Naive thymus-derived CD4-positive, alpha-beta T cell (primary cell): ENCODE results near the gene EXOSC2. TPM values are rescaled to one million over a fixed set of nuclear protein-coding genes. Genes with fewer than 3 reads are reported as not detected.

ENCODE experiments used
- ATAC-seq: fragments of 150-1000 bp; cut with Tn5 transposase; 2 replicates; pipeline ENCODE4 v1.10.0; 2021; ENCODE audit warnings: mild to moderate bottlenecking, moderate library complexity
- CTCF ChIA-PET: fragments of 350-600 bp; sonication (Branson Sonifier 250); formaldehyde crosslinking; loops from one replicate; lab custom pipeline; 2021; ENCODE audit warnings: antibody characterized with exemption; lab: Charles Lee
- POLR2A ChIA-PET: fragments of 350-600 bp; sonication (Branson Sonifier 250); formaldehyde crosslinking; loops from one replicate; lab custom pipeline; 2021; ENCODE audit warnings: antibody characterized with exemption, inconsistent platforms; lab: Charles Lee
- DNase-seq, 9 donors: peaks; one replicate each; pipeline versions ENCODE4 v3.0.0 to v3.0.0-alpha.2; 2020 to 2022; ENCODE audit warnings: mixed read lengths in 1 of 9
- H3K27ac ChIP-seq: one replicate; pipeline ENCODE4 v1.7.0; 2013; ENCODE audit warnings: mild to moderate bottlenecking, low read depth, low read length, moderate library complexity
- H3K27me3 ChIP-seq, 2 donors: one replicate each; pipeline ENCODE4 v1.7.0; 2013; ENCODE audit warnings: low read length in 2 of 2, mild to moderate bottlenecking in 2 of 2, moderate library complexity in 2 of 2; ENCODE audit not compliant: control insufficient read depth in 2 of 2, insufficient read depth in 2 of 2
- H3K36me3 ChIP-seq, 3 experiments: 1 replicate in 2 of 3; 2 replicates in 1 of 3; pipeline ENCODE4 v1.7.0; 2013; ENCODE audit warnings: low read length in 3 of 3, mild to moderate bottlenecking in 3 of 3, moderate library complexity in 1 of 3; ENCODE audit not compliant: insufficient read depth in 3 of 3, control insufficient read depth in 2 of 3
- H3K4me1 ChIP-seq, 2 donors: one replicate each; pipeline ENCODE4 v1.7.0; 2013; ENCODE audit warnings: low read length in 2 of 2, mild to moderate bottlenecking in 2 of 2, moderate library complexity in 1 of 2; ENCODE audit not compliant: control insufficient read depth in 2 of 2, insufficient read depth in 2 of 2
- H3K4me3 ChIP-seq: 2 replicates; pipeline ENCODE4 v1.7.0; 2013; ENCODE audit warnings: mild to moderate bottlenecking, low read length
- H3K9me3 ChIP-seq, 3 experiments: 1 replicate in 2 of 3; 2 replicates in 1 of 3; pipeline ENCODE4 v1.7.0; 2013; ENCODE audit warnings: low read length in 3 of 3; ENCODE audit not compliant: control insufficient read depth in 2 of 3
- H3K27ac Mint-ChIP-seq, 9 donors: one replicate each; pipeline ENCODE4 v1.8.0; 2020 to 2022; ENCODE audit warnings: mixed read lengths in 9 of 9, mild to moderate bottlenecking in 8 of 9, moderate library complexity in 5 of 9, inconsistent platforms in 2 of 9
- H3K27me3 Mint-ChIP-seq, 5 donors: one replicate each; pipeline ENCODE4 v1.8.0; 2021 to 2022; ENCODE audit warnings: mixed read lengths in 5 of 5, mild to moderate bottlenecking in 1 of 5
- H3K36me3 Mint-ChIP-seq, 5 donors: one replicate each; pipeline ENCODE4 v1.8.0; 2020 to 2022; ENCODE audit warnings: mixed read lengths in 5 of 5, mild to moderate bottlenecking in 3 of 5, inconsistent platforms in 1 of 5
- H3K4me1 Mint-ChIP-seq, 7 donors: one replicate each; pipeline ENCODE4 v1.8.0; 2020 to 2022; ENCODE audit warnings: mixed read lengths in 7 of 7, mild to moderate bottlenecking in 3 of 7, inconsistent platforms in 1 of 7
- H3K4me3 Mint-ChIP-seq, 10 donors: one replicate each; pipeline ENCODE4 v1.8.0; 2020 to 2022; ENCODE audit warnings: mild to moderate bottlenecking in 10 of 10, mixed read lengths in 10 of 10, moderate library complexity in 6 of 10, inconsistent platforms in 2 of 10
- H3K9me3 Mint-ChIP-seq, 11 donors: one replicate each; pipeline ENCODE4 v1.8.0; 2020 to 2022; ENCODE audit warnings: mixed read lengths in 11 of 11, mild to moderate bottlenecking in 4 of 11, inconsistent platforms in 1 of 11, moderate library complexity in 1 of 11
- intact Hi-C, 2 donors: fragments of 100-400 bp; cut with micrococcal nuclease; formaldehyde crosslinking; loops; one replicate each; pipeline ENCODE4 v1.15.1; 2023
- polyA plus RNA-seq, 2 donors: library from polyadenylated mRNA; unstranded; fragments of 300-500 nt; fragmentation: Illumina TruSeq; gene quantifications; one replicate each; pipeline ENCODE4 v1.2.3, GENCODE V29; 2021
- total RNA-seq, 6 experiments: library from RNA in 5 of 6; stranded (reverse) in 5 of 6; gene quantifications; 1 replicate in 5 of 6; 2 replicates in 1 of 6; pipeline ENCODE4 v1.2.3 and lab custom pipeline; 2021 to 2026

Gene EXOSC2
- total and polyA plus RNA-seq, 7 experiments from 2014 or later: 31.4 to 60.7 (median 57.3) TPM

DNA sequence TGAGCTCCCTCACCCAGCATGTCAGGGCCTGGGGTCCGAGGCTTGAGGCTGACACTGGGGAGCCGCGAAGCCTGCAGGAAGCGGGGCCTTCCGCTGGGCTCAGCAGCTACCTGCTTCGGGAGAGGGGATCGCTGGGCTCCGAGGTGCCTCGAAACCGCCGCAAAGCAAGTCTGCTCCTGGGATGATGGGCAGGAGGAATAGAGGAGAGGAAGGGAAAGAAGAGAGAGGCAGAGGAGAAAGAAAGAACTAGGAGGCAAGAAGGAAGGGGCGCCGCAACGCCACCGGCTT lies 30.7 kb upstream of the EXOSC2 start:
- H3K27ac Mint-ChIP-seq: peak overlapping the region in 1 of 9 donors; percentile 82
- H3K4me3 Mint-ChIP-seq: peak overlapping the region in 9 of 10 donors; percentile 62 to 91 (median 74)
- Histone ChIP-seq H3K4me3 (peak overlapping the region; percentile 24), H3K27me3 (peaks cover 3 to 35% of the 10 kb centered on the region in 2 donors), H3K9me3 (no peaks in the 10 kb centered on the region), H3K36me3 (no peaks in the 10 kb centered on the region), H3K4me1 (peaks cover 6 to 18% of the 10 kb centered on the region in 2 donors), H3K27ac (no peak overlapping the region)
- peaks cover 11 to 36% (median 25%) of the 10 kb centered on the region in 7 donors for H3K4me1 Mint-ChIP-seq
- ChIA-PET CTCF (no interaction called here), POLR2A (interaction anchor here (0.6 kb wide), 1 partner anchor 599 kb away, joined by 3 read pairs; no protein-coding TSS in a partner anchor)
- peaks cover 45 to 76% (median 58%) of the 10 kb centered on the region in 5 donors for H3K27me3 Mint-ChIP-seq
- ATAC-seq: no peak
- intact Hi-C loops: no loop called here
- DNase-seq: no peak
- H3K36me3 Mint-ChIP-seq: peaks cover 0 to 4% (median 0%) of the 10 kb centered on the region in 5 donors
- peaks cover 0 to 3% (median 0%) of the 10 kb centered on the region in 11 donors for H3K9me3 Mint-ChIP-seq

GRCh38 chr9:130663258-130663976 lies 30.2 kb upstream of the EXOSC2 start:
- no peak overlapping the region for H3K27ac ChIP-seq
- POLR2A ChIA-PET: interaction anchor here (0.6 kb wide), 1 partner anchor 600 kb away, joined by 3 read pairs; no protein-coding TSS in a partner anchor
- no peaks in the 10 kb centered on the region for H3K9me3 ChIP-seq
- DNase-seq (no peak), ATAC-seq (peak; percentile 51)
- Mint-ChIP-seq H3K27ac (no peak overlapping the region), H3K9me3 (peaks cover 0 to 3% (median 0%) of the 10 kb centered on the region in 11 donors), H3K4me1 (peaks cover 11 to 34% (median 25%) of the 10 kb centered on the region in 7 donors), H3K4me3 (peak overlapping the region in 9 of 10 donors; percentile 53 to 91 (median 74)), H3K36me3 (peaks cover 0 to 3% (median 0%) of the 10 kb centered on the region in 5 donors), H3K27me3 (peaks cover 45 to 76% (median 58%) of the 10 kb centered on the region in 5 donors)
- CTCF ChIA-PET: interaction anchor here (0.6 kb wide), 1 partner anchor 41 kb away, joined by 3 read pairs; no protein-coding TSS in a partner anchor
- H3K27me3 ChIP-seq: peaks cover 3 to 35% of the 10 kb centered on the region in 2 donors
- peak overlapping the region; percentile 24 for H3K4me3 ChIP-seq
- H3K4me1 ChIP-seq: peaks cover 6 to 18% of the 10 kb centered on the region in 2 donors
- no peaks in the 10 kb centered on the region for H3K36me3 ChIP-seq
- intact Hi-C loops: no loop called here

DNA sequence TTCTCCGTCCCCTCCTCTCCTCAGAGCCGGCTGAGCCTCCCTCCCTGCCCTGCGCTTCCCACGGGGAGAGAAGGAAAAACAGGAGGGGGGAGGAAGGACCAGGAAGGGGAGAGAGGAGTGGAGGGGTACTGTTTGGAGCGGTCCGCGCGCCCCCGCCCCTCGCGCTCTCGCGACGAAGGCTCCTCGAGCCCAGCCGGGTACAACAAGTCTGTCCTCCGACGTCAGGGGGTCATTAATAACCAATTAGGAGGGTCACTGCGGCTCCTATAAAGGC lies 29.7 kb upstream of the EXOSC2 start:
- H3K4me1 Mint-ChIP-seq: peaks cover 11 to 32% (median 25%) of the 10 kb centered on the region in 7 donors
- H3K27me3 Mint-ChIP-seq: peaks cover 42 to 76% (median 54%) of the 10 kb centered on the region in 5 donors
- H3K27ac Mint-ChIP-seq: no peak overlapping the region
- peaks cover 0 to 2% (median 0%) of the 10 kb centered on the region in 5 donors for H3K36me3 Mint-ChIP-seq
- peak overlapping the region in 7 of 10 donors; percentile 25 to 91 (median 62) for H3K4me3 Mint-ChIP-seq
- POLR2A ChIA-PET: no interaction called here
- no peaks in the 10 kb centered on the region for H3K36me3 ChIP-seq
- H3K27ac ChIP-seq: no peak overlapping the region
- peaks cover 6 to 18% of the 10 kb centered on the region in 2 donors for H3K4me1 ChIP-seq
- H3K9me3 Mint-ChIP-seq: peaks cover 0 to 3% (median 0%) of the 10 kb centered on the region in 11 donors
- H3K4me3 ChIP-seq: no peak overlapping the region
- no peak for ATAC-seq
- intact Hi-C loops: no loop called here
- peaks cover 3 to 35% of the 10 kb centered on the region in 2 donors for H3K27me3 ChIP-seq
- CTCF ChIA-PET: no interaction called here
- DNase-seq: no peak
- H3K9me3 ChIP-seq: no peaks in the 10 kb centered on the region

GRCh38 chr9:130664251-130665028 lies 29.1 kb upstream of the EXOSC2 start, which contains the start of gene PRDM12:
Gene PRDM12 (plus strand): TSS chr9:130664594. CDS start chr9:130664654, 60 bp downstream.
- H3K27me3 Mint-ChIP-seq: peaks cover 39 to 73% (median 51%) of the 10 kb centered on the region in 5 donors
- ChIA-PET POLR2A (no interaction called here), CTCF (no interaction called here)
- no peak for ATAC-seq
- no peak for DNase-seq
- Histone ChIP-seq H3K27ac (no peak within 1 kb of the TSS), H3K9me3 (no peaks in the 10 kb centered on the region), H3K36me3 (no peaks in the 10 kb centered on the region), H3K4me3 (peak within 1 kb of the TSS; percentile 24), H3K4me1 (peaks cover 6 to 18% of the 10 kb centered on the region in 2 donors), H3K27me3 (peaks cover 3 to 35% of the 10 kb centered on the region in 2 donors)
- peak within 1 kb of the TSS in 1 of 9 donors; percentile 67 for H3K27ac Mint-ChIP-seq
- peaks cover 0 to 3% (median 0%) of the 10 kb centered on the region in 11 donors for H3K9me3 Mint-ChIP-seq
- intact Hi-C loops: no loop called here
- peaks cover 11 to 32% (median 25%) of the 10 kb centered on the region in 7 donors for H3K4me1 Mint-ChIP-seq
- H3K4me3 Mint-ChIP-seq: peak within 1 kb of the TSS; percentile 19 to 91 (median 64)
- peaks cover 0 to 2% (median 0%) of the 10 kb centered on the region in 5 donors for H3K36me3 Mint-ChIP-seq

- Histone ChIP-seq H3K27me3 (peaks cover 3 to 35% of the 10 kb centered on the region in 2 donors), H3K4me1 (peaks cover 6 to 18% of the 10 kb centered on the region in 2 donors), H3K36me3 (no peaks in the 10 kb centered on the region), H3K9me3 (no peaks in the 10 kb centered on the region), H3K27ac (no peak overlapping the region), H3K4me3 (no peak overlapping the region)
- peaks cover 0 to 2% (median 0%) of the 10 kb centered on the region in 5 donors for H3K36me3 Mint-ChIP-seq
- POLR2A ChIA-PET: no interaction called here
- intact Hi-C loops: no loop called here
- peaks cover 9 to 32% (median 23%) of the 10 kb centered on the region in 7 donors for H3K4me1 Mint-ChIP-seq
- CTCF ChIA-PET: no interaction called here
- H3K9me3 Mint-ChIP-seq: peaks cover 0 to 3% (median 0%) of the 10 kb centered on the region in 11 donors
- peak overlapping the region in 9 of 10 donors; percentile 43 to 91 (median 64) for H3K4me3 Mint-ChIP-seq
- ATAC-seq (no peak), DNase-seq (no peak)
- H3K27ac Mint-ChIP-seq: no peak overlapping the region
- peaks cover 34 to 75% (median 45%) of the 10 kb centered on the region in 5 donors for H3K27me3 Mint-ChIP-seq
Observed at GRCh38 chr9:130665029-130665430, 28.6 kb upstream of the EXOSC2 start.
